HFF-Myc (cell line): ENCODE measurements around the gene FAM120B.
A peak's percentile ranks its signal among the peaks of the same experiment; 100 is the strongest.

ENCODE experiments used
- DNase-seq: peaks from one replicate; pipeline ENCODE4 v3.0.0-alpha.2; 2011; ENCODE audit warnings: low read depth; ENCODE audit errors: extremely low read depth
- H3K4me3 ChIP-seq: replicated peaks from 2 replicates; pipeline ENCODE4 v1.5.1; 2011; ENCODE audit warnings: low read depth, mild to moderate bottlenecking, control low read depth, low read length
- CTCF ChIP-seq: IDR thresholded peaks from 2 replicates; pipeline ENCODE4 v1.5.1; 2012; ENCODE audit warnings: mild to moderate bottlenecking, low read depth, low read length, control low read depth; ENCODE audit errors: missing control alignments

Gene FAM120B

GRCh38 chr6:170402318-170403040, 95.9 kb downstream of the FAM120B start:
- no peak for DNase-seq
- TF ChIP-seq CTCF = no peak
- no peak overlapping the region for H3K4me3 ChIP-seq

GRCh38 chr6:170403451-170403850, 96.9 kb downstream of the FAM120B start:
- DNase-seq = no peak
- no peak for TF ChIP-seq CTCF
- H3K4me3 ChIP-seq = no peak overlapping the region

GRCh38 chr6:170404036-170404435, 97.5 kb downstream of the FAM120B start:
- no peak for DNase-seq
- H3K4me3 ChIP-seq = no peak overlapping the region
- TF ChIP-seq CTCF = no peak

- no peak overlapping the region for H3K4me3 ChIP-seq
- no peak for TF ChIP-seq CTCF
- DNase-seq = no peak
Observed at GRCh38 chr6:170404697-170405096, 98.1 kb downstream of the FAM120B start.

GRCh38 chr6:170405311-170405975, 98.9 kb downstream of the FAM120B start:
- peak; percentile 62 for DNase-seq
- H3K4me3 ChIP-seq = no peak overlapping the region
- TF ChIP-seq CTCF = no peak

GRCh38 chr6:170407200-170407599, 100.6 kb downstream of the FAM120B start:
- no peak for TF ChIP-seq CTCF
- no peak for DNase-seq
- no peak overlapping the region for H3K4me3 ChIP-seq
